ENCODE data around the gene PPP2R2B. TPM values are rescaled to one million over a fixed set of nuclear protein-coding genes. Genes with fewer than 3 reads are reported as not detected.
A peak's percentile ranks its signal among the peaks of the same experiment; 100 is the strongest.

The PPP2R2B gene
- total and polyA plus RNA-seq, 2 donors (not counting 3 experiments of a cell fraction or from before 2014, with no cell fraction given), result not detected

GRCh38 chr5:146541958-146542849 lies 336.4 kb downstream of the PPP2R2B start:
- Histone ChIP-seq H3K79me2 (ENCODE audit: control insufficient read depth, insufficient read depth, low read length) (no peaks in the 10 kb centered on the region), H3K4me1 (ENCODE audit: control insufficient read depth, extremely low read depth, insufficient read depth, low read length) (no peaks in the 10 kb centered on the region), H3K9me1 (replicated peaks; ENCODE audit: control insufficient read depth, extremely low read depth, insufficient read depth, low read length) (no peaks in the 10 kb centered on the region), H3K9me3 (replicated peaks; ENCODE audit: control insufficient read depth, insufficient read depth, low read length) (no peaks in the 10 kb centered on the region), H3K36me3 (ENCODE audit: control insufficient read depth in 2 of 2, extremely low read depth in 1 of 2, insufficient read depth in 2 of 2, low read length in 2 of 2) (no peaks in the 10 kb centered on the region), H4K20me1 (replicated peaks; ENCODE audit: control insufficient read depth, extremely low read depth, insufficient read depth, low read length) (no peaks in the 10 kb centered on the region), H3K4me2 (ENCODE audit: insufficient read depth, low read length) (no peak overlapping the region), H3K27ac (ENCODE audit: insufficient read depth, low read depth, low read length) (no peak overlapping the region), H3K9ac (replicated peaks; ENCODE audit: extremely low read depth, insufficient read depth, low read length) (no peak overlapping the region), H3K27me3 (ENCODE audit: control insufficient read depth in 2 of 2, insufficient read depth in 2 of 2, low read length in 2 of 2) (peaks cover 0 to 2% of the 10 kb centered on the region in 2 experiments), H3K4me3 (replicated peaks in 1 of 3; ENCODE audit: insufficient read depth in 1 of 3, low read depth in 1 of 3, low read length in 3 of 3) (no peak overlapping the region), H2AFZ (ENCODE audit: low read depth, low read length) (no peak overlapping the region)
- DNase-seq (ENCODE audit: low read depth, low spot score), result peak; percentile 66
- dilution Hi-C loops (cut with MboI; ENCODE audit: extremely low pct_ligation_motif_present, low sequenced_read_pairs), result no loop called here
- ChIA-PET POLR2A (interaction anchor here (0.6 kb wide), 1 partner anchor 342 kb away, joined by 4 read pairs; no protein-coding TSS in a partner anchor), CTCF (interaction anchor here (0.5 to 8.8 kb wide), 19 partner anchors 8 to 1036 kb away, joined by 3 to 227 read pairs (median 3); no protein-coding TSS in a partner anchor)
- intact Hi-C loops (cut with micrococcal nuclease), result loop anchor here (1.0 to 10.0 kb wide), 4 partner anchors 424 to 1033 kb away; no protein-coding TSS in a partner anchor
- BruUV-seq (replicated peaks), result no TSS peak
- TF ChIP-seq POLR2A (IDR thresholded peaks at IDR 0.05; ENCODE audit: low read depth, low read length) (no peak), FOS (IDR thresholded peaks at IDR 0.05; ENCODE audit: borderline replicate concordance, insufficient read depth, low read length) (no peak), CTCF (IDR thresholded peaks at IDR 0.05; ENCODE audit: extremely low read depth in 1 of 2, insufficient read depth in 1 of 2, low read depth in 1 of 2, low read length in 2 of 2) (peak; percentile 72 to 81)
- peak; percentile 86 for FAIRE-seq

- Histone ChIP-seq H3K27me3 (ENCODE audit: control insufficient read depth in 2 of 2, insufficient read depth in 2 of 2, low read length in 2 of 2) (peaks cover 0 to 2% of the 10 kb centered on the region in 2 experiments), H3K9ac (replicated peaks; ENCODE audit: extremely low read depth, insufficient read depth, low read length) (no peak overlapping the region), H4K20me1 (replicated peaks; ENCODE audit: control insufficient read depth, extremely low read depth, insufficient read depth, low read length) (no peaks in the 10 kb centered on the region), H3K4me3 (replicated peaks in 1 of 3; ENCODE audit: insufficient read depth in 1 of 3, low read depth in 1 of 3, low read length in 3 of 3) (no peak overlapping the region), H3K9me1 (replicated peaks; ENCODE audit: control insufficient read depth, extremely low read depth, insufficient read depth, low read length) (no peaks in the 10 kb centered on the region), H3K4me1 (ENCODE audit: control insufficient read depth, extremely low read depth, insufficient read depth, low read length) (no peaks in the 10 kb centered on the region), H3K79me2 (ENCODE audit: control insufficient read depth, insufficient read depth, low read length) (no peaks in the 10 kb centered on the region), H3K4me2 (ENCODE audit: insufficient read depth, low read length) (no peak overlapping the region), H3K9me3 (replicated peaks; ENCODE audit: control insufficient read depth, insufficient read depth, low read length) (no peaks in the 10 kb centered on the region), H3K36me3 (ENCODE audit: control insufficient read depth in 2 of 2, extremely low read depth in 1 of 2, insufficient read depth in 2 of 2, low read length in 2 of 2) (no peaks in the 10 kb centered on the region), H2AFZ (ENCODE audit: low read depth, low read length) (no peak overlapping the region), H3K27ac (ENCODE audit: insufficient read depth, low read depth, low read length) (no peak overlapping the region)
- dilution Hi-C loops (cut with MboI; ENCODE audit: extremely low pct_ligation_motif_present, low sequenced_read_pairs) (no loop called here), intact Hi-C loops (cut with micrococcal nuclease) (loop anchor here (10.0 kb wide), 1 partner anchor 1034 kb away; no protein-coding TSS in a partner anchor)
- FAIRE-seq (no peak), DNase-seq (ENCODE audit: low read depth, low spot score) (no peak)
- TF ChIP-seq MYC (IDR thresholded peaks at IDR 0.05; ENCODE audit: low read depth, low read length) (no peak), POLR2A (IDR thresholded peaks at IDR 0.05; ENCODE audit: low read depth, low read length) (no peak), EZH2 (IDR thresholded peaks at IDR 0.05; ENCODE audit: borderline replicate concordance, low read depth, low read length, severe bottlenecking) (no peak), FOS (IDR thresholded peaks at IDR 0.05; ENCODE audit: borderline replicate concordance, insufficient read depth, low read length) (no peak)
- BruUV-seq (replicated peaks), result no TSS peak
- ChIA-PET CTCF (interaction anchor here (0.7 to 8.8 kb wide), 7 partner anchors 9 to 841 kb away, joined by 3 to 227 read pairs (median 5); no protein-coding TSS in a partner anchor), POLR2A (no interaction called here)
These were observed 338.1 kb downstream of the PPP2R2B start for GRCh38 chr5:146540414-146540813.
